HepG2 (cell line): ENCODE results near the gene B3GNT9. TPM values are rescaled to one million over a fixed set of nuclear protein-coding genes. Genes with fewer than 3 reads are reported as not detected.

ENCODE experiments used
- ELF4 ChIP-seq: sonication (generic); formaldehyde crosslinking; IDR thresholded peaks from 2 replicates; pipeline ENCODE4 v1.5.0; 2020; ENCODE audit warnings: missing genetic modification reagents, mild to moderate bottlenecking, moderate library complexity, borderline replicate concordance
- MTA1 ChIP-seq: sonication (generic); formaldehyde crosslinking; IDR thresholded peaks from 2 replicates; pipeline ENCODE4 v1.4.0; 2020; ENCODE audit warnings: missing genetic modification reagents, mild to moderate bottlenecking, borderline replicate concordance
- MXD4 ChIP-seq: IDR thresholded peaks from 2 replicates; pipeline ENCODE4 v1.6.1; 2016; ENCODE audit warnings: mild to moderate bottlenecking, missing biosample characterization, missing genetic modification reagents
- NBN ChIP-seq: fragments of 450-650 bp; conservative IDR thresholded peaks from 2 replicates; pipeline ENCODE4 v1.6.1; 2017
- PITX1 ChIP-seq: sonication (generic); formaldehyde crosslinking; IDR thresholded peaks from 2 replicates; pipeline ENCODE4 v1.5.1; 2020; ENCODE audit warnings: mild to moderate bottlenecking, missing genetic modification reagents
- SIX1 ChIP-seq: sonication (generic); formaldehyde crosslinking; IDR thresholded peaks from 2 replicates; pipeline ENCODE4 v1.4.0; 2020; ENCODE audit warnings: missing genetic modification reagents, borderline replicate concordance
- ZFP37 ChIP-seq: sonication (generic); formaldehyde crosslinking; IDR thresholded peaks from 2 replicates; pipeline ENCODE4 v1.4.0; 2020; ENCODE audit warnings: missing genetic modification reagents, borderline replicate concordance
- ZFP62 ChIP-seq: sonication (generic); formaldehyde crosslinking; IDR thresholded peaks from 2 replicates; pipeline ENCODE4 v1.4.0; 2020; ENCODE audit warnings: missing genetic modification reagents
- ZMAT5 ChIP-seq: sonication (generic); formaldehyde crosslinking; IDR thresholded peaks from 2 replicates; pipeline ENCODE4 v1.5.0; 2020; ENCODE audit warnings: mild to moderate bottlenecking, low read depth, missing genetic modification reagents, borderline replicate concordance
- ZNF256 ChIP-seq: sonication (generic); formaldehyde crosslinking; conservative IDR thresholded peaks from 2 replicates; pipeline ENCODE4 v1.4.0; 2020; ENCODE audit warnings: missing genetic modification reagents
- ZNF513 ChIP-seq: sonication (generic); formaldehyde crosslinking; conservative IDR thresholded peaks from 2 replicates; pipeline ENCODE4 v1.5.0; 2020; ENCODE audit warnings: missing genetic modification reagents
- ZNF615 ChIP-seq: sonication (generic); formaldehyde crosslinking; IDR thresholded peaks from 2 replicates; pipeline ENCODE4 v1.5.0; 2020; ENCODE audit warnings: mild to moderate bottlenecking, missing genetic modification reagents, borderline replicate concordance
- ZNF678 ChIP-seq: sonication (generic); formaldehyde crosslinking; IDR thresholded peaks from 2 replicates; pipeline ENCODE4 v1.4.0; 2020; ENCODE audit warnings: mild to moderate bottlenecking, missing genetic modification reagents
- polyA plus RNA-seq, 8 experiments: library from polyadenylated mRNA; depleted of rRNA in 3 of 8; stranded (reverse) in 7 of 8; unstranded in 1 of 8; fragments of >200 nt; fragmentation: Illumina TruSeq in 4 of 8; extraction: Trizol in 4 of 8; gene quantifications; 2 replicates each; pipeline versions ENCODE4 v1.2.1 to v1.2.3, GENCODE V29; 2011 to 2016; ENCODE audit warnings: low read depth in 4 of 8, missing spikeins in 1 of 8, mixed read lengths in 1 of 8; ENCODE audit not compliant: insufficient read depth in 1 of 8
- total RNA-seq, 5 experiments: library from RNA; depleted of rRNA; stranded (reverse); fragments of >200 nt; fragmentation: Illumina TruSeq; extraction: Trizol; gene quantifications; 2 replicates each; pipeline ENCODE4 v1.2.3, GENCODE V29; 2016; ENCODE audit warnings: low read depth in 1 of 5
- TF ChIP-seq, protein P1 (sequence below): sonication (generic); formaldehyde crosslinking; IDR thresholded peaks from 2 replicates; pipeline ENCODE4 v1.8.1; 2022; ENCODE audit warnings: mild to moderate bottlenecking, missing genetic modification reagents
- TF ChIP-seq, protein P2 (sequence below): sonication (generic); formaldehyde crosslinking; IDR thresholded peaks from 2 replicates; pipeline ENCODE4 v1.4.0; 2020; ENCODE audit warnings: missing genetic modification reagents
- TF ChIP-seq, protein P3 (sequence below): sonication (generic); formaldehyde crosslinking; IDR thresholded peaks from 2 replicates; pipeline ENCODE4 v1.8.0; 2022; ENCODE audit warnings: mild to moderate bottlenecking, missing genetic modification reagents; ENCODE audit not compliant: insufficient replicate concordance

The B3GNT9 gene
- total and polyA plus RNA-seq, 2 of the 13 experiments (the other 11 are each of a cell fraction or from before 2014, with no cell fraction given): 1.5 to 3.1 TPM

- TF ChIP-seq ZFP37 (CRISPR knock-in tag) (peak; percentile 43; the same call in 1 of the 2 replicates), ZNF678 (CRISPR knock-in tag) (no peak; the same call in 1 of the 2 replicates), ZNF615 (CRISPR knock-in tag) (no peak; the same call in 1 of the 2 replicates), MXD4 (CRISPR knock-in tag) (peak; percentile 95), MTA1 (peak; percentile 76; the same call in 1 of the 2 replicates), ELF4 (CRISPR knock-in tag) (no peak; the same call in 1 of the 2 replicates), ZFP62 (CRISPR knock-in tag) (no peak), ZNF256 (CRISPR knock-in tag) (peak; percentile 73; the same call in 1 of the 2 replicates), NBN (no peak), SIX1 (CRISPR knock-in tag) (peak; percentile 13; the same call in 1 of the 2 replicates), PITX1 (CRISPR knock-in tag) (peak; percentile 21; the same call in 1 of the 2 replicates), ZNF513 (CRISPR knock-in tag) (0 out of 2 replicates have a peak, but pooled peaks have one; percentile 28), ZMAT5 (CRISPR knock-in tag) (no peak)
- TF ChIP-seq, protein P1, sequence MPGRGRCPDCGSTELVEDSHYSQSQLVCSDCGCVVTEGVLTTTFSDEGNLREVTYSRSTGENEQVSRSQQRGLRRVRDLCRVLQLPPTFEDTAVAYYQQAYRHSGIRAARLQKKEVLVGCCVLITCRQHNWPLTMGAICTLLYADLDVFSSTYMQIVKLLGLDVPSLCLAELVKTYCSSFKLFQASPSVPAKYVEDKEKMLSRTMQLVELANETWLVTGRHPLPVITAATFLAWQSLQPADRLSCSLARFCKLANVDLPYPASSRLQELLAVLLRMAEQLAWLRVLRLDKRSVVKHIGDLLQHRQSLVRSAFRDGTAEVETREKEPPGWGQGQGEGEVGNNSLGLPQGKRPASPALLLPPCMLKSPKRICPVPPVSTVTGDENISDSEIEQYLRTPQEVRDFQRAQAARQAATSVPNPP (CRISPR knock-in tag): peak; percentile 51; the same call in 1 of the 2 replicates
- TF ChIP-seq, protein P2, sequence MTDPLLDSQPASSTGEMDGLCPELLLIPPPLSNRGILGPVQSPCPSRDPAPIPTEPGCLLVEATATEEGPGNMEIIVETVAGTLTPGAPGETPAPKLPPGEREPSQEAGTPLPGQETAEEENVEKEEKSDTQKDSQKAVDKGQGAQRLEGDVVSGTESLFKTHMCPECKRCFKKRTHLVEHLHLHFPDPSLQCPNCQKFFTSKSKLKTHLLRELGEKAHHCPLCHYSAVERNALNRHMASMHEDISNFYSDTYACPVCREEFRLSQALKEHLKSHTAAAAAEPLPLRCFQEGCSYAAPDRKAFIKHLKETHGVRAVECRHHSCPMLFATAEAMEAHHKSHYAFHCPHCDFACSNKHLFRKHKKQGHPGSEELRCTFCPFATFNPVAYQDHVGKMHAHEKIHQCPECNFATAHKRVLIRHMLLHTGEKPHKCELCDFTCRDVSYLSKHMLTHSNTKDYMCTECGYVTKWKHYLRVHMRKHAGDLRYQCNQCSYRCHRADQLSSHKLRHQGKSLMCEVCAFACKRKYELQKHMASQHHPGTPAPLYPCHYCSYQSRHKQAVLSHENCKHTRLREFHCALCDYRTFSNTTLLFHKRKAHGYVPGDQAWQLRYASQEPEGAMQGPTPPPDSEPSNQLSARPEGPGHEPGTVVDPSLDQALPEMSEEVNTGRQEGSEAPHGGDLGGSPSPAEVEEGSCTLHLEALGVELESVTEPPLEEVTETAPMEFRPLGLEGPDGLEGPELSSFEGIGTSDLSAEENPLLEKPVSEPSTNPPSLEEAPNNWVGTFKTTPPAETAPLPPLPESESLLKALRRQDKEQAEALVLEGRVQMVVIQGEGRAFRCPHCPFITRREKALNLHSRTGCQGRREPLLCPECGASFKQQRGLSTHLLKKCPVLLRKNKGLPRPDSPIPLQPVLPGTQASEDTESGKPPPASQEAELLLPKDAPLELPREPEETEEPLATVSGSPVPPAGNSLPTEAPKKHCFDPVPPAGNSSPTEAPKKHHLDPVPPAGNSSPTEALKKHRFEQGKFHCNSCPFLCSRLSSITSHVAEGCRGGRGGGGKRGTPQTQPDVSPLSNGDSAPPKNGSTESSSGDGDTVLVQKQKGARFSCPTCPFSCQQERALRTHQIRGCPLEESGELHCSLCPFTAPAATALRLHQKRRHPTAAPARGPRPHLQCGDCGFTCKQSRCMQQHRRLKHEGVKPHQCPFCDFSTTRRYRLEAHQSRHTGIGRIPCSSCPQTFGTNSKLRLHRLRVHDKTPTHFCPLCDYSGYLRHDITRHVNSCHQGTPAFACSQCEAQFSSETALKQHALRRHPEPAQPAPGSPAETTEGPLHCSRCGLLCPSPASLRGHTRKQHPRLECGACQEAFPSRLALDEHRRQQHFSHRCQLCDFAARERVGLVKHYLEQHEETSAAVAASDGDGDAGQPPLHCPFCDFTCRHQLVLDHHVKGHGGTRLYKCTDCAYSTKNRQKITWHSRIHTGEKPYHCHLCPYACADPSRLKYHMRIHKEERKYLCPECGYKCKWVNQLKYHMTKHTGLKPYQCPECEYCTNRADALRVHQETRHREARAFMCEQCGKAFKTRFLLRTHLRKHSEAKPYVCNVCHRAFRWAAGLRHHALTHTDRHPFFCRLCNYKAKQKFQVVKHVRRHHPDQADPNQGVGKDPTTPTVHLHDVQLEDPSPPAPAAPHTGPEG: peak; percentile 85
- TF ChIP-seq, protein P3, sequence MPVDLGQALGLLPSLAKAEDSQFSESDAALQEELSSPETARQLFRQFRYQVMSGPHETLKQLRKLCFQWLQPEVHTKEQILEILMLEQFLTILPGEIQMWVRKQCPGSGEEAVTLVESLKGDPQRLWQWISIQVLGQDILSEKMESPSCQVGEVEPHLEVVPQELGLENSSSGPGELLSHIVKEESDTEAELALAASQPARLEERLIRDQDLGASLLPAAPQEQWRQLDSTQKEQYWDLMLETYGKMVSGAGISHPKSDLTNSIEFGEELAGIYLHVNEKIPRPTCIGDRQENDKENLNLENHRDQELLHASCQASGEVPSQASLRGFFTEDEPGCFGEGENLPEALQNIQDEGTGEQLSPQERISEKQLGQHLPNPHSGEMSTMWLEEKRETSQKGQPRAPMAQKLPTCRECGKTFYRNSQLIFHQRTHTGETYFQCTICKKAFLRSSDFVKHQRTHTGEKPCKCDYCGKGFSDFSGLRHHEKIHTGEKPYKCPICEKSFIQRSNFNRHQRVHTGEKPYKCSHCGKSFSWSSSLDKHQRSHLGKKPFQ (CRISPR knock-in tag): no peak
Measured at GRCh38 chr16:67109407-67110135, 41.2 kb downstream of the B3GNT9 start, which contains the start of gene PHAF1 (continued).
